Liver (tissue), 9 donors: ENCODE measurements around the gene KLHL40. TPM values are rescaled to one million over a fixed set of nuclear protein-coding genes. Genes with fewer than 3 reads are reported as not detected.

Source experiments
- DNase-seq: peaks from one replicate; pipeline ENCODE4 v3.0.0-alpha.2; 2017; ENCODE audit warnings: low spot score
- H3K27ac ChIP-seq, 2 donors: one replicate each; pipeline ENCODE4 v1.7.0; 2013; ENCODE audit warnings: inconsistent platforms in 2 of 2, low read length in 2 of 2, control low read depth in 1 of 2, low read depth in 1 of 2, mild to moderate bottlenecking in 1 of 2
- H3K27me3 ChIP-seq, 4 donors: one replicate each; pipeline versions ENCODE4 v1.6.1 to v1.7.0; 2013; ENCODE audit warnings: low read length in 3 of 4, inconsistent platforms in 1 of 4, mild to moderate bottlenecking in 1 of 4, moderate library complexity in 1 of 4; ENCODE audit not compliant: control insufficient read depth in 4 of 4, insufficient read depth in 4 of 4
- H3K36me3 ChIP-seq, 4 donors: one replicate each; pipeline versions ENCODE4 v1.6.1 to v1.7.0; 2013; ENCODE audit warnings: low read length in 3 of 4, mild to moderate bottlenecking in 3 of 4, low read depth in 1 of 4, moderate library complexity in 1 of 4; ENCODE audit not compliant: control insufficient read depth in 4 of 4, insufficient read depth in 3 of 4
- H3K4me1 ChIP-seq, 4 donors: one replicate each; pipeline versions ENCODE4 v1.6.1 to v1.7.0; 2013; ENCODE audit warnings: low read length in 3 of 4, mild to moderate bottlenecking in 3 of 4, moderate library complexity in 1 of 4; ENCODE audit not compliant: control insufficient read depth in 4 of 4, insufficient read depth in 4 of 4
- H3K4me3 ChIP-seq, 3 donors: one replicate each; pipeline versions ENCODE4 v1.6.1 to v1.7.0; 2013; ENCODE audit warnings: low read length in 3 of 3, control low read depth in 1 of 3, low read depth in 1 of 3, mild to moderate bottlenecking in 1 of 3
- H3K9ac ChIP-seq, 2 donors: one replicate each; pipeline ENCODE4 v1.7.0; 2013; ENCODE audit warnings: low read length in 2 of 2, mild to moderate bottlenecking in 2 of 2, moderate library complexity in 2 of 2, control low read depth in 1 of 2, low read depth in 1 of 2
- H3K9me3 ChIP-seq, 4 donors: one replicate each; pipeline versions ENCODE4 v1.6.1 to v1.7.0; 2013; ENCODE audit warnings: low read length in 3 of 4; ENCODE audit not compliant: control insufficient read depth in 4 of 4
- EGR1 ChIP-seq, 2 donors: IDR thresholded peaks; 2 replicates each; pipeline ENCODE4 v1.6.1; 2016 to 2018; ENCODE audit warnings: antibody characterized with exemption in 2 of 2, low read depth in 2 of 2
- FOXA1 ChIP-seq: IDR thresholded peaks from 2 replicates; pipeline ENCODE4 v1.6.1; 2016; ENCODE audit warnings: antibody characterized with exemption
- FOXA2 ChIP-seq: IDR thresholded peaks from 2 replicates; pipeline ENCODE4 v1.6.1; 2016; ENCODE audit warnings: antibody characterized with exemption
- GABPA ChIP-seq, 2 donors: IDR thresholded peaks in 1 of 2; conservative IDR thresholded peaks in 1 of 2; 2 replicates each; pipeline ENCODE4 v1.6.1; 2016; ENCODE audit warnings: antibody characterized with exemption in 2 of 2, mild to moderate bottlenecking in 1 of 2, moderate library complexity in 1 of 2
- HNF4A ChIP-seq, 2 donors: conservative IDR thresholded peaks; 2 replicates each; pipeline ENCODE4 v1.6.1; 2016; ENCODE audit warnings: antibody characterized with exemption in 2 of 2, mild to moderate bottlenecking in 2 of 2
- HNF4G ChIP-seq: IDR thresholded peaks from 2 replicates; pipeline ENCODE4 v1.6.1; 2016; ENCODE audit warnings: antibody characterized with exemption
- MAX ChIP-seq: IDR thresholded peaks from 2 replicates; pipeline ENCODE4 v1.6.1; 2016; ENCODE audit warnings: antibody characterized with exemption
- NR2F2 ChIP-seq: IDR thresholded peaks from 2 replicates; pipeline ENCODE4 v1.6.1; 2016; ENCODE audit warnings: antibody characterized with exemption
- RAD21 ChIP-seq, 2 donors: IDR thresholded peaks; 2 replicates each; pipeline ENCODE4 v1.6.1; 2016; ENCODE audit warnings: antibody characterized with exemption in 2 of 2, mild to moderate bottlenecking in 2 of 2
- REST ChIP-seq: IDR thresholded peaks from 2 replicates; pipeline ENCODE4 v1.6.1; 2016; ENCODE audit warnings: antibody characterized with exemption, mild to moderate bottlenecking
- SP1 ChIP-seq: IDR thresholded peaks from 2 replicates; pipeline ENCODE4 v1.6.1; 2018; ENCODE audit warnings: antibody characterized with exemption, mild to moderate bottlenecking
- TAF1 ChIP-seq: conservative IDR thresholded peaks from 2 replicates; pipeline ENCODE4 v1.6.1; 2016; ENCODE audit warnings: antibody characterized with exemption, mild to moderate bottlenecking
- YY1 ChIP-seq: IDR thresholded peaks from 2 replicates; pipeline ENCODE4 v1.6.1; 2016; ENCODE audit warnings: antibody characterized with exemption, mild to moderate bottlenecking
- ZBTB33 ChIP-seq: IDR thresholded peaks from 2 replicates; pipeline ENCODE4 v1.6.1; 2016; ENCODE audit warnings: antibody characterized with exemption
- WGBS: extraction: QIAGEN DNeasy Blood & Tissue Kit; methylation state at CpG from one replicate; pipeline ENCODE4 v1.1.7; 2013; 5-methylcytosine and 5-hydroxymethylcytosine counted together
- polyA plus RNA-seq, 2 donors: library from polyadenylated mRNA; stranded (reverse) in 1 of 2; unstranded in 1 of 2; fragments of 200-250 nt in 1 of 2; fragments of >200 nt in 1 of 2; fragmentation: Nextera tagmentation in 1 of 2; extraction: Ambion mirVana in 1 of 2; gene quantifications; one replicate each; pipeline versions ENCODE4 v1.2.1 to v1.2.3, GENCODE V29; 2013 to 2015
- total RNA-seq, 2 donors: library from RNA; depleted of rRNA; stranded (reverse); fragments of >200 nt; gene quantifications; one replicate each; pipeline ENCODE4 v1.2.3, GENCODE V29; 2014
- donor health status: healthy.
- donor health status: healthy.
- donor health status: healthy.
- donor health status: healthy.
- donor health status: healthy.

KLHL40 gene
- total and polyA plus RNA-seq, 4 donors, result not detected

- TF ChIP-seq GABPA (IDR thresholded peaks at IDR 0.05 in 1 of 2, conservative IDR thresholded peaks at IDR 0.05 in 1 of 2) (no peak), YY1 (no peak), TAF1 (no peak), RAD21 (IDR thresholded peaks at IDR 0.05) (no peak), FOXA2 (no peak), NR2F2 (no peak)
Observed at GRCh38 chr3:42729404-42730145, 44.2 kb downstream of the KLHL40 start (continued).

- DNase-seq, result no peak
- Histone ChIP-seq H3K9me3 (no peaks in the 10 kb centered on the region), H3K4me3 (no peak overlapping the region), H3K36me3 (no peaks in the 10 kb centered on the region), H3K4me1 (no peaks in the 10 kb centered on the region), H3K27me3 (no peaks in the 10 kb centered on the region), H3K9ac (no peak overlapping the region), H3K27ac (no peak overlapping the region)
- peak in 1 of 2 donors; percentile 26 for TF ChIP-seq HNF4A (conservative IDR thresholded peaks at IDR 0.05)
- no peak for TF ChIP-seq FOXA1
- 82% methylated on average over 11 of the region's 11 CpGs for WGBS
Observed at GRCh38 chr3:42730294-42730693, 45.0 kb downstream of the KLHL40 start.

GRCh38 chr3:42730706-42731420 lies 45.5 kb downstream of the KLHL40 start:
- Histone ChIP-seq H3K27ac (no peak overlapping the region), H3K9ac (no peak overlapping the region), H3K4me1 (no peaks in the 10 kb centered on the region), H3K9me3 (no peaks in the 10 kb centered on the region), H3K4me3 (no peak overlapping the region), H3K27me3 (no peaks in the 10 kb centered on the region), H3K36me3 (no peaks in the 10 kb centered on the region)
- TF ChIP-seq HNF4G, result no peak
- DNase-seq, result no peak
- WGBS, result 96% methylated on average over 3 of the region's 3 CpGs

- Histone ChIP-seq H3K36me3 (no peaks in the 10 kb centered on the region), H3K9me3 (no peaks in the 10 kb centered on the region), H3K4me3 (no peak overlapping the region), H3K4me1 (no peaks in the 10 kb centered on the region), H3K27me3 (no peaks in the 10 kb centered on the region), H3K27ac (no peak overlapping the region), H3K9ac (no peak overlapping the region)
- WGBS, result 92% methylated on average over 6 of the region's 6 CpGs
- TF ChIP-seq HNF4A (conservative IDR thresholded peaks at IDR 0.05) (no peak), SP1 (no peak), REST (no peak), MAX (no peak), FOXA2 (no peak), FOXA1 (no peak), EGR1 (IDR thresholded peaks at IDR 0.05; ENCODE audit: low read depth in 2 of 2) (no peak), ZBTB33 (no peak)
- DNase-seq, result peak; percentile 10
Observed at GRCh38 chr3:42731476-42732195, 46.3 kb downstream of the KLHL40 start.
